Spleen (tissue), 7 donors: Measurements from ENCODE around the gene PIK3CB.

Source experiments
- CTCF ChIP-seq, 11 experiments: fragments of 200-600 bp in 7 of 11; fragments of 450-650 bp in 4 of 11; sonication (generic) in 4 of 11; IDR thresholded peaks in 8 of 11; conservative IDR thresholded peaks in 3 of 11; 1 replicate in 7 of 11; 2 replicates in 4 of 11; pipeline versions ENCODE4 v1.4.0 to v1.8.0; 2016 to 2021; ENCODE audit warnings: antibody characterized with exemption in 11 of 11, inconsistent platforms in 4 of 11, mild to moderate bottlenecking in 1 of 11
- POLR2A ChIP-seq, 3 donors: fragments of 450-650 bp; IDR thresholded peaks; one replicate each; pipeline ENCODE4 v1.5.1; 2017; ENCODE audit warnings: antibody characterized with exemption in 3 of 3, mild to moderate bottlenecking in 1 of 3
- POLR2AphosphoS5 ChIP-seq, 3 donors: sonication (generic); formaldehyde crosslinking; IDR thresholded peaks; one replicate each; pipeline ENCODE4 v1.5.1; 2017; ENCODE audit warnings: antibody characterized with exemption in 3 of 3
- donor health status: DM: no; HTN: no; CAD: no; lungs with moderate emphysema.
- donor health status: DM: no; HTN: no; CAD: no.
- donor health status: DM: no; HTN: no; CAD: no.

GRCh38 chr3:138849222-138849940 lies 14.7 kb upstream of the PIK3CB start:
- TF ChIP-seq CTCF (IDR thresholded peaks at IDR 0.05 in 8 of 11, conservative IDR thresholded peaks at IDR 0.05 in 3 of 11) (no peak), POLR2A (IDR thresholded peaks at IDR 0.05) (no peak), POLR2AphosphoS5 (IDR thresholded peaks at IDR 0.05) (no peak)
